Skin epidermis (tissue), 12 donors: ENCODE results near the gene TET1.
"Not testable (repeated sequence)": the region's sequence is repeated elsewhere in the genome, so short reads cannot be mapped to it uniquely, and the experiment has no call there.

Source experiments
- H3K27ac ChIP-seq, 21 experiments: fragments of 200-600 bp; sonication (generic) in 11 of 21; one replicate each; pipeline ENCODE4 v1.5.0; 2020; ENCODE audit warnings: mild to moderate bottlenecking in 3 of 21, inconsistent platforms in 2 of 21, moderate library complexity in 2 of 21
- H3K4me3 ChIP-seq, 7 experiments: fragments of 200-600 bp; sonication (generic) in 2 of 7; one replicate each; pipeline ENCODE4 v1.5.0; 2020; ENCODE audit warnings: inconsistent platforms in 2 of 7, mild to moderate bottlenecking in 2 of 7, moderate library complexity in 1 of 7

Gene TET1

DNA sequence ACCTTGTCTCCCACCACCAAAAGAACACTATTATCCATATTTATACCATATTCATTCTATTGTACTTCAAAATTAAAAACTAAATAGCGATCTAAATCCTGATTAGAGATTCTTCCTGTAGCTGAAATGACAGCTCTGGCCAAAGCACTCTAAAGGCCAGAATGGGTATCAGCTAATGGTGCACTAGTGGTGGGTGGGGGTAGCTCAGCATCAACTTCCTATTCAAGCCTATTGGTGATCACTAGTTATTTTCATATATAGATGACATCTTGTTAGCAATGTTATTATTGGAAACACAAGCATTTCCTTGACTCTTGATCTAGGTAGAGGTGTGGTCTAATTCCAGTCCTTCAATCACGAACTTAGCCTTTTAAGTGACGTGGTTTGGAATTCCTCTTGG is 43.6 kb downstream of the TET1 start:
- no peak overlapping the region for H3K4me3 ChIP-seq

DNA sequence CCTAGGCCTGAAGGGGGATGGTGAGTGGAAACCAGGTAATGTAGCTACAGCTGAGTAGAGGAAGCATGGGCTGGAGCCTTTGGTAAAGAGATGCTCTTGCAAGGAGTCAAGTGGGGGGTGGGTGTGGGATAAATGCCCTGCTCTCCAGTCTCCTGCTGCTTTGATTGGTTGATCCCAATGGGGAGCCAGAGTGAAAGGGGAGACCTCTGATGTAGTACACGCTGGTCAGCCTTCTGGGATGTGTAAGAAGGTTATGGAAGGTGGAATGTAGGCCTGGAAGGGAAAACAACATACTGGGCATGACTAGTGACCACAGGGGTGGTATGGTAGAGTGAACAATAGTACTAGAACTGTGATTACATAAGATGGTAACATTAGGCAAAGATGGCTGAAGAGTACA is 44.3 kb downstream of the TET1 start:
- Histone ChIP-seq H3K27ac (no peak overlapping the region), H3K4me3 (no peak overlapping the region)

More for the DNA sequence above, 43.6 kb downstream of the TET1 start:
- H3K27ac ChIP-seq = no peak overlapping the region

DNA sequence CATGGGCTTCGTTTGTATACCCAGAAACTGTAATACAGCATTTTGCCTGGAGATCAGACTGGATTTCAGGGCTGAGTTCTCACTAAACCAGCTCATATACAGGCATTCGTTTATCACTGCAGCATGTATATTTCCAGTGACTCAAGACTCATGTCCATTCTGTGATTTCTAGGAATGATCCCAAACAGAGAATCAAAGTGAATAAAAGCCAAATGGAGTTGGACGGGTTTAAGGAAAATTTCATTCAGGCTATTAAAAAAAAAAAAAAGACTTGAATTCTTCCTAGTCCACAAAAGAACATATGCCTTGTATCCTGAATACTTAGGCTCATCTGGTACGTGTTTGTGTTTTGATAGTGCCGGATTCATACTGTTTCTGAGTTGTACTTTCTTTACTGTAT is 46.8 kb downstream of the TET1 start:
- Histone ChIP-seq H3K27ac (no peak overlapping the region), H3K4me3 (no peak overlapping the region)

DNA sequence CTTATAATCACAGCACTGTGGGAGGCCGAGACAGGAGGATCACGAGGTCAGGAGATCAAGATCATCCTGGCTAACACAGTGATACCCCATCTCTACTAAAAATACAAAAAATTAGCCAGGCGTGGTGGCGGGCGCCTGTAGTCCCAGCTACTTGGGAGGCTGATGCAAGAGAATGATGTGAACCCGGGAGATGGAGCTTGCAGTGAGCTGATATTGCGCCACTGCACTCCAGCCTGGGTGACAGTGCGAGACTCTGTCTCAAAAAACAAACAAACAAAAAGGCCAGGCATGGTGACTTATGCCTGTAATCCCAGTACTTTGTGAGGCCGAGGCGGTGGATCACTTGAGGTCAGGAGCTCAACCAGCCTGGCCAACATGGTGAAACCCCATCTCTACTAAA is 49.9 kb downstream of the TET1 start:
- not testable (repeated sequence) for H3K27ac ChIP-seq, H3K4me3 ChIP-seq

DNA sequence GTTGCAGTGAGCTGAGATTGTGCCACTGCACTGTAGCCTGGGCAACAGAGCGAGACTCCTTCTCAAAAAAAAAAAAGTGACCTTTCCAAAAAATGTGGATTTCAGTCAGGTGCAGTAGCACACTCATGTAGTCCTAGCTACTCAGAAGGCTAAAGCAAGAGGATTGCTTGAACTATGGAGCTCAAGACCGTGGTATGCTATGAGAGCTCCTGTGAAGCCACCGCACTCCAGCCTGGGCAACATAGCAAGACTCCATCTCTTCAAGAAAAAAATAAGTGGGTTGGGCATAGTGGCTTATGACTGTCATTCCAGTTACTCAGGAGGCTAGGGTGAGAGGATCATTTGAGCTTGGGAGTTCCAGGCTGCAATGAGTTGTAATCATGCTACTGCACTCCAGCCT is 51.1 kb downstream of the TET1 start:
- no peak overlapping the region for H3K4me3 ChIP-seq
- no peak overlapping the region for H3K27ac ChIP-seq

DNA sequence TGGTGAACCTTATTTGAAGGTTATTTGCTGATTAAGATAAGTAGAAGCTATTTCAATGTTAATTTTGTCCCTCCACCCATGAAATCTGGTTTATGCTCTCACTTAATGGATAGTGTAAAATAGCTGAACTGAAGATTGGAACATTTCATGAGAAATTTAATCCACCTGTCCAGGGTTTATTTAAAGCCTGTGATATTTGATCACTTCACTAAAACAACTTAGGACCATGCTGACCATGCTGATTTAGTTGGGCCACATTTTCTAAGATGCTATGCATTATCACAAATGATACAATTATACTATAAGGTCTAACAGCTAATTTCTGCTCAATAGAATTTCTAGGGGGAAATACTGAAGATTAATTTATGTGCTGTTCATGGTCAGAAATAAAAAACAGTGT is 53.8 kb downstream of the TET1 start:
- H3K27ac ChIP-seq, H3K4me3 ChIP-seq: not testable (repeated sequence)

- not testable (repeated sequence) for H3K4me3 ChIP-seq, H3K27ac ChIP-seq
Observed at GRCh38 chr10:68617691-68618090, 57.6 kb downstream of the TET1 start.

DNA sequence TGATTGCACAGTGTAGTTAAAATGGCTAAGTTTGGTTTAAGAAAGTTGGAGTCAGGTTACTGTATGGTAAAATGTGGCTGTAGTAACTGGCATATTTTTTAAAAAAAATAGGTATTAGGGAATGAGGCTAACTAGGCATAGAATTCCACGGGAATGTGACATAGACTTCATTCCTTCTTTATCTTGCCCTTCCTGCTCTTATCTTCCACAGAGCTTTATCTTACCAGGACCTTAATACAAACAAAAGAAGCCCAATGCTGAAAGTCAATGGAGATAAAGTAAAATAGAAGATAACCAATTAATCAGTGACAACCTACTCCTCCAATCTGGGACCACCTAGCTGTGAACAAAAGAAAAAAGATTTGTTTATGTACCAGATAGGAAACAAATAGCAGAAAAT is 58.1 kb downstream of the TET1 start:
- Histone ChIP-seq H3K4me3 (no peak overlapping the region), H3K27ac (no peak overlapping the region)

DNA sequence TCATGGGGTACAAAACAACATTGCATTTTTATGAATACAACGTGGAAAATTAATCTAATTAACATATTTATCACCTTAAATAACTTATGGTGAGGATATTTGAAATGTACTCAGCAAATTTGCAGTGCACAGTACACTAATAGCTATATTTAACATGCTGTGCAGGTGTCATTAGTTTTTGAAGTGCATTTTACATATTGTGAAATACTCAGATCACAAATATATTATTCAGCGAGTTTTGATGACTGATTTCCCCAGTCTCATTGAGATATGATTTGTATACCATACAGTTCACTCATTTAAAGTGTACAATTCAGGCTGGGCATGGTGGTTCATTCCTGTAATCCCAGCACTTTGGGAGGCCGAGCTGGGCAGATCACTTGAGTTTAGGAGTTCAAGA is 59.5 kb downstream of the TET1 start:
- Histone ChIP-seq H3K27ac (no peak overlapping the region), H3K4me3 (no peak overlapping the region)

DNA sequence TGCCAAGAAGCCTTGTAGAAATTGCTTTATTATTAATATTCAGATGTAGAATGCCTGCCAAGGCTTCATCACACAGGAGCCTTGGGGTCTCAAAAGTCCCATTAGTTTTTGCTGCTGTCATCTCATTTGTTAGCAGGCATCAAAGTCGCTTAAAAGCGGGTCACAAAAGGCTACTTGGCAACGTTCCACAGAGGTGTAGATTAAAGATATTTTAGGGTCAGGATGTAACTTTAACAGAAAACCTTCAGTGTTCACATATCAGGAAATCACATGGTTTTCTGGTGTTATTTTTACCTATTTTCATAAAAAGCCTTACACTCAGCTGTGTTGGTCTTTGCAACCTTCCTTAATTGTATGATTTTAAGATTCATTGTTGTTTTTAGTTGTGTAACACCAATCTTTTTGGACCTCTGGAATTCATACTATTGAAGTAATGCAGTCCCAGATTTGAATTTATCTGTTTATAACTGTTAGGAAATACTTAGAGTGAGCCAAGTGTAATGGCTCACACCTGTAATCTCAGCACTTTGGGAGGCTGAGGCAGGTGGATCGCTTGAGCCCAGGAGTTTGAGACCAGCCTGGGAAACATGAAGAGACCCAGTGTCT is 65.3 kb downstream of the TET1 start:
- no peak overlapping the region for H3K4me3 ChIP-seq
- no peak overlapping the region for H3K27ac ChIP-seq

DNA sequence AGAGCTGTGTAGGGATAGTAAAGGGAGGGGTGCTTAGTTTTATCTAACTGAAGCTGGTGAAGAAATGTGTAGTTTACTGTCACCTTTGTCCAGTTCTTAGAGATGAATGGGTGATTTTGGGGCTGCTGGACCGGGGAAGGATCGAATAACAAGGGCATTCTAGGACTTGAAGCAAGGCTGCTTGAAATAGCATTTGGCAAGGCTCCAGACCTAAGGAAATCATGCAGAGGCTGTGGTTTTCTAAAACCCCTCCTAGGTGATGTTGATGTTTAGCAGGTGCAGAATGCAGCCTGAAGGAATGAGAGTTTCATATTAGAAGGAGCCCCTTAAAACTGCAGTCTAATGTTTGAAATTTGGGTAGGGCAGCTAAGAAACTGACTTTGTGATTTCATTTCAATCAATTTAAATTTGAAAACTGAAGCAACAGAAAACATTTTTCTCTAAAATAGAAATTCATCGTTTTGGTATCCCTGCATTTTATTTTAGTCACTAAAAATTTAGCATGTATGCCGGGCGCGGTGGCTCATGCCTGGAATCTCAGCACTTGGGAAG is 68.5 kb downstream of the TET1 start:
- Histone ChIP-seq H3K4me3 (no peak overlapping the region), H3K27ac (no peak overlapping the region)

DNA sequence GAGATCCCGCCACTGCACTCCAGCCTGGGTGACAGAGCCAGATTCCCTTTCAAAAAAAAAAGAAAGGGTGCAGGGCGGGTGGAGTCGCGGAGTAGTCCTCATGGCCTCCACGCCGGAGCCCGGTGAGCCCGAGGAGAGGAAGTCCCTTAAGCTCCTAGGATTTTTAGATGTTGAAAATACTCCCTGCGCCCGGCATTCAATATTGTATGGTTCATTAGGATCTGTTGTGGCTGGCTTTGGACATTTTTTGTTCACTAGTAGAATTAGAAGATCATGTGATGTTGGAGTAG is 72.1 kb downstream of the TET1 start:
- H3K27ac ChIP-seq = not testable (repeated sequence)

DNA sequence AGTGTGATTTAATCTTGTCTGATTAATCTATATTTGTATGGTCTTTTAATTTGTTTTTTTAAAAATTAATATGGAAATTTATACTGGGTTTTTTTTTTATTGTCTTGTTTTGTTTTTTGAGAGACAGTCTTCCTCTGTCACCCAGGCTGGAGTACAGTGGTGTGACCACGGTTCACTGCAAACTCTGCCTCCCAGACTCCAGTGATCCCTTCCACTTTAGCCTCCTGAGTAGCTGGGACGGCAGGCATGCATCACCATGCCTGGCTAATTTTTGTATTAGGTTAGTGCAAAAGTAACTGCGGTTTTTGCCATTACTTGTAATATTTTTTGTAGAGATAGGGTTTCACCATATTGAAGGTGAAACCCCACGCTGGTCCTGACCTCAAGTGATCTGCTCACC is 73.1 kb downstream of the TET1 start:
- no peak overlapping the region for H3K27ac ChIP-seq
- no peak overlapping the region for H3K4me3 ChIP-seq

More for the DNA sequence above, 72.1 kb downstream of the TET1 start:
- not testable (repeated sequence) for H3K4me3 ChIP-seq

DNA sequence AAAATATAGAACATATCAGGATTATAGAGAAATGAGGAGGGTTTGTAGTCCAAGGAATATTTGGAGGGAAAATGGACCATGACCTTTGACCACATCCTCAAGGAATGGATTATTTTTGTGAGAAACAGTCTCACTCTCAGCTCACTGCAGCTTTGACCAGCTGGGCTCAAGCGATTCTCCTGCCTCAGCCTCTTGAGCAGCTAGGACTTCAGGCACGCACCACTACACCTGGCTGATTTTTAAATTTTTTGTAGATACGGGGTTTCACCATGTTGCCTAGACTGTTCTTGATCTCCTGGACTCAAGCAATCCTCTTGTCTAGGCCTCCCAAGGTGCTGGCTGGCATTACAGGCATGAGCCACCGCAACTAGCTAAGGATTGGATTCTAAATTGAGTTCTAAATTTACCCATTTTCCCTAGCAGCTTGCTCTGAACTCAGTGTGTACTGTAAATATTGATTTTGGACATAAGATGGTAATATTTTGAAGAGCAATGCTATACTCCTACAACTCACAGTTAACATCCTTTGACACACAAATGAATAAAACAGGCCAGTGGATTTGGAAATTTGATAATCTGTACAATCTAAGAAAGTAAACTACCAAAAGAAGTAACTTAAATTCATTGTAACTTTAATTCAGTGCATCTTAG is 73.8 kb downstream of the TET1 start:
- H3K27ac ChIP-seq = no peak overlapping the region
- no peak overlapping the region for H3K4me3 ChIP-seq

DNA sequence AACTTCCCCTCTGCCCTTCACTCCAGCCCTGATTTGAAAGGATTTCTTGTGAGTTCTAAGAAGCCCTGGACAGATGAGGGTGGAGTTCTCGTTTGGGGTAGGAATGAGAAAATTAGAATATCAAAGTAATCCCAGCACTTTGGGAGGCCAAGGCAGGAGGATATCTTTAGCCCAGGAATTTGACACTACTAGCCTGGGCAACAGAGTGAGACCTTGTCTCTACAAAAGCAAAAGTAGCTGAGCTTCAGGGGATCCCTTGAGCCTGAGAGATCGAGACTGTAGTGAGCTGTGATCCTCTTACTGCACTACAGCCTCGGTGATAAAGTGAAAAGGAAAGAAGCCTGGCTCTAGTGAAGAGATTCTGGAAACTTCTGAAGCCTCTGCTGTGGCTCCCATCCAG is 76.2 kb downstream of the TET1 start:
- Histone ChIP-seq H3K27ac (no peak overlapping the region), H3K4me3 (no peak overlapping the region)

DNA sequence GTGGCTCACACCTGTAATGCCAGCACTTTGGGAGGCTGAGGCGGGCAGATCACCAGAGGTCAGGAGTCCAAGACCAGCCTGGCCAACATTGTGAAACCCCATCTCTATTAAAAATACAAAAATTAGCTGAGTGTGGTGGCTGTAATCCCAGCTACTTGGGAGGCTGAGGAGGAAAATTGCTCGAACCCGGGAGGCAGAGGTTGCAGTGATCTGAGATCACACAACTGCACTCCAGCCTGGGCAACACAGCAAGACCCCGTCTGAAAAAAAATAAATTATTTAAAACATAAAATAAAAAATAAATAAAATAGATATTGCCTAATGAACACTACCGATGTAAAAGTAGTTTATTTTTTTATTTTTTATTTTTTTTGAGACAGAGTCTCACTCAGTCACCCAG is 83.4 kb downstream of the TET1 start:
- H3K4me3 ChIP-seq, H3K27ac ChIP-seq: not testable (repeated sequence)

GRCh38 chr10:68647672-68648341 is 87.7 kb downstream of the TET1 start:
- H3K27ac ChIP-seq = peak overlapping the region in 4 of 21 experiments; percentile 5 to 79 (median 44)
- no peak overlapping the region for H3K4me3 ChIP-seq

DNA sequence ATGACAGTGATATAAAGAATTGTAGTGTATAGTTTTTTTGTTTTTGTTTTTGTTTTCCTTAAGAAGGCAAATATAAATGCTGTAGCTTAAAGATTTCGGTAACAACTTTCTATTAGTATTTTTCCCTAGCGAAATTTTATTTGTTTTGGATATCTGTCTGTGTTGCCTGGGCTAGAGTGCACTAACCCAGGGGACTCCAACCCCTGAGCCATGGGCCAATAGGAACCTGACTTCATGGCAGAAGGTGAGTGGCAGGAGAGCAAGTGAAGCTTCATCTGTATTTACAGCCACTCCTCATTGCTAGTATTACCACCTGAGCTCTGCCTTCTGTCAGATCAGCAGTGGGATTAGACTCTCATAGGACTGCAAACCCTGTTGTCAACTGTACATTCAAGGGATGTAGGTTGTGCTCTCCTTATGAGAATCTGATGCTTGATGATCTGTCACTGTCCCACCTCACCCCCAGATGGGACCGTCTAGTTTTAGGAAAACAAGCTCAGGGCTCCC is 95.5 kb downstream of the TET1 start:
- no peak overlapping the region for H3K4me3 ChIP-seq

DNA sequence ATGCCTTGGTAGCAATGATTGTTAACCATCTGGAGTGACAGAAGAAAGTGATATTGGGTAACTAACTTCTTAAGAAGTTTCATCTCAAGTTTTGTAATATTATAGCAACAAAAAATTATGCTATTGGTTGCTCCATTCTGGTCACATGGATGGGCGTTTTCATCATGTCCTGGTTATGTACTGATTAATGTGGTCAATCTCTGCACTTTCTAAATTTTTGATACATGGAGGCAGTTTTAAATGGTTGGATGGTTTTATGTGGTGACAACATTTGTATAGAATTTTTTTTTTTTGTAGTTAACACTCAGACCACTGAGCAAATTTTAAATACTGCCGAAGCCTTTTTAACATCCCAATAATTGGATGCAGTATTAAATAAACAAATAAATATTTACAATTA is 105.7 kb downstream of the TET1 start:
- Histone ChIP-seq H3K27ac (no peak overlapping the region), H3K4me3 (no peak overlapping the region)

More for the DNA sequence above, 95.5 kb downstream of the TET1 start:
- no peak overlapping the region for H3K27ac ChIP-seq

GRCh38 chr10:68666280-68666760 is 106.2 kb downstream of the TET1 start:
- H3K27ac ChIP-seq = peak overlapping the region in 3 of 21 experiments; percentile 20 to 76 (median 44)

GRCh38 chr10:68668231-68668630 is 108.1 kb downstream of the TET1 start:
- H3K4me3 ChIP-seq = no peak overlapping the region
- H3K27ac ChIP-seq = no peak overlapping the region

More at GRCh38 chr10:68666280-68666760, 106.2 kb downstream of the TET1 start:
- H3K4me3 ChIP-seq = no peak overlapping the region
